Astrocyte of the spinal cord (primary cell): ENCODE results near the gene COL9A1.
"Not testable (repeated sequence)": the region's sequence is repeated elsewhere in the genome, so short reads cannot be mapped to it uniquely, and the experiment has no call there.

Experiments
- DNase-seq: peaks from one replicate; pipeline ENCODE4 v3.0.0; 2011; ENCODE audit warnings: low read depth, low spot score
- H3K4me3 ChIP-seq: 2 replicates; pipeline ENCODE4 v1.5.1; 2011; ENCODE audit warnings: low read depth, mild to moderate bottlenecking, low read length, moderate library complexity
- in situ Hi-C: cut with HindIII; loops from 2 replicates; pipeline ENCODE4 v1.10.0; 2017; ENCODE audit warnings: low sequenced_read_pairs
- TF ChIP-seq, protein P1 (sequence below): IDR thresholded peaks from 2 replicates; pipeline ENCODE4 v1.5.1; 2012; ENCODE audit warnings: low read depth, mild to moderate bottlenecking, low read length, inconsistent platforms

Gene COL9A1

DNA sequence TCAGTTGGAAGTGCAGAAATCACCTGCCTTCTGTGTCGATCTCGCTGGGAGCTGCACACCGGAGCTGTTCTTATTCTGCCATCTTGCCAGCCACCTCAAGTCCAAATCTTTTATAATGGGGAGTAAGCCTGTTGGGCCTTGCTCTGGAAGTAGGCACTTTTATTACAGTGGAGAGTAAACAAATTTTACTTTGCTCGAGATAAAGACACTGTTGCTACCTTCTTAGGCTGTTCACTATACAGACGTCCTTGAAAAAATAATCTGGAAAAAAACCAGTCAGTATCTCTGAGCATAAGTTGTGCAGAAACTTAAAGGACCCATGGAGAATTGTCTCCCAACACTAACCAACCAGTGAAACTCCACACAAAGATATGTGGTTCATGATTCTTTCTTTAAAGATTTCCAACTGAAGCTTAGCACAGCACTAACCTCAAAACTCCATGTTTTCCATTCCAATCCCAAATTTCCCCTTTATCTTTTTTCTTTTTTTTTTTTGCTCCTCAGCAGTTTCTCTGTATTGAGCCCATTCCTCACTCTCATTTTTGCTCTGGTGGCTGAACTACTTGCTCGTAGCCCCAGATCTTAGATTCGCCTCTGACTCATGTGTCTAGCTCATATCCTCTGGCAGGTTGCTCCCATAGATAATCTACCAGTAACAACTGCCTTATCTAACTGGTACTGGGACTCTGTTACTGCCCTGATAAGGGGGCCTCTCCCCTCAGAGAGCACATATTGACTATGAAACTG is 34.3 kb upstream of the COL9A1 start:
- in situ Hi-C loops: no loop called here
- H3K4me3 ChIP-seq: no peak overlapping the region
- TF ChIP-seq, protein P1, sequence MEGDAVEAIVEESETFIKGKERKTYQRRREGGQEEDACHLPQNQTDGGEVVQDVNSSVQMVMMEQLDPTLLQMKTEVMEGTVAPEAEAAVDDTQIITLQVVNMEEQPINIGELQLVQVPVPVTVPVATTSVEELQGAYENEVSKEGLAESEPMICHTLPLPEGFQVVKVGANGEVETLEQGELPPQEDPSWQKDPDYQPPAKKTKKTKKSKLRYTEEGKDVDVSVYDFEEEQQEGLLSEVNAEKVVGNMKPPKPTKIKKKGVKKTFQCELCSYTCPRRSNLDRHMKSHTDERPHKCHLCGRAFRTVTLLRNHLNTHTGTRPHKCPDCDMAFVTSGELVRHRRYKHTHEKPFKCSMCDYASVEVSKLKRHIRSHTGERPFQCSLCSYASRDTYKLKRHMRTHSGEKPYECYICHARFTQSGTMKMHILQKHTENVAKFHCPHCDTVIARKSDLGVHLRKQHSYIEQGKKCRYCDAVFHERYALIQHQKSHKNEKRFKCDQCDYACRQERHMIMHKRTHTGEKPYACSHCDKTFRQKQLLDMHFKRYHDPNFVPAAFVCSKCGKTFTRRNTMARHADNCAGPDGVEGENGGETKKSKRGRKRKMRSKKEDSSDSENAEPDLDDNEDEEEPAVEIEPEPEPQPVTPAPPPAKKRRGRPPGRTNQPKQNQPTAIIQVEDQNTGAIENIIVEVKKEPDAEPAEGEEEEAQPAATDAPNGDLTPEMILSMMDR: no peak
- no peak for DNase-seq

DNA sequence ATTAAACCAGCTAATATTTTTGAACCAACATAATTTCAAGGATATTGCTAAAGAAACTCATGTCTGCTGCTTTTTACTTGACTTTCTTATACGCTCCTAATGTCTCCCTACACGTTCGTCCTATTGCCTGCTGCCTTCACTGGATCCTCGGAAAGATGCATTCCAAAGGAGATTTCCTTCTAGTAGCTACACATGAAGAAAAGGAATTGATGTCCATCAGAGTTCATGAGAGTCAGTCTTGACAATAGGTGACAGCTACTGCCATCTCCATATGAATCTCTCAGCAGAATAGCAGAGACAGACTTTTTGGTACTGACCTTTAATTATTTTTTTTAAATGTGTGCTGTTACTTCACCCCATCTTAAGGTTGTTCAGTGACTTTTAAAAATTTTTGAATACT is 24.2 kb upstream of the COL9A1 start:
- in situ Hi-C loops: no loop called here
- TF ChIP-seq, protein P1: no peak
- DNase-seq: no peak
- no peak overlapping the region for H3K4me3 ChIP-seq

DNA sequence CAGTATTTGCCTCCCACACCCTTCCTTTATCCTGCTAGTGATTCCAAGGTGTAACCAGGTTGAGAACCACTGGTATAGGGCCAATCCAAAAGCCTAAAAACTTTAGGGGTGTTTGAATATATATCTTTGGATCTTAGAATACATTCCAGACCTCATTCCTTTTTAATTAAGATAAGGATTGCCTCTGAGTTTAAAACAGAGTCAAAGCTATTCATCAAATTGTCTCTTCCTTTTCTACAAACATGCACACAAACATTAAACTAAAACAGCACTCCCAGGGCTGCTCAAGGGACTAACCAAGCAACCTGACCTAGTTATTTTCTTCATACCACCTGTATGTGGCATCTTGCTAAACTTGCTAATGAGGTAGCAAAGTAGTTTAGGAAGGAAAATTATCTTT is 22.1 kb upstream of the COL9A1 start:
- DNase-seq: no peak
- in situ Hi-C loops: no loop called here
- TF ChIP-seq, protein P1: no peak

DNA sequence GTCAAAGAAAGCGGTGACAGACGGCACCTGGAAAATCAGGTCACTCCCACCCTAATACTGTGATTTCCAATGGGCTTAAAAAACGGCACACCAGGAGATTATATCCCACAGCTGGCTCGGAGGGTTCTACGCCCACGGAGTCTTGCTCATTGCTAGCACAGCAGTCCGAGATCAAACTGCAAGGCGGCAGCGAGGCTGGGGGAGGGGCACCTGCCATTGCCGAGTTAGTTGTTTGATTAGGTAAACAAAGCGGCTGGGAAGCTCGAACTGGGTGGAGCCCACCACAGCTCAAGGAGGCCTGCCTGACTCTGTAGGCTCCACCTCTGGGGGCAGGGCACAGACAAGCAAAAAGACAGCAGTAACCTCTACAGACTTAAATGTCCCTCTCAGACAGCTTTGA is 14.9 kb upstream of the COL9A1 start:
- in situ Hi-C loops, DNase-seq, H3K4me3 ChIP-seq: not testable (repeated sequence)

More for the DNA sequence above, 22.1 kb upstream of the COL9A1 start:
- no peak overlapping the region for H3K4me3 ChIP-seq

DNA sequence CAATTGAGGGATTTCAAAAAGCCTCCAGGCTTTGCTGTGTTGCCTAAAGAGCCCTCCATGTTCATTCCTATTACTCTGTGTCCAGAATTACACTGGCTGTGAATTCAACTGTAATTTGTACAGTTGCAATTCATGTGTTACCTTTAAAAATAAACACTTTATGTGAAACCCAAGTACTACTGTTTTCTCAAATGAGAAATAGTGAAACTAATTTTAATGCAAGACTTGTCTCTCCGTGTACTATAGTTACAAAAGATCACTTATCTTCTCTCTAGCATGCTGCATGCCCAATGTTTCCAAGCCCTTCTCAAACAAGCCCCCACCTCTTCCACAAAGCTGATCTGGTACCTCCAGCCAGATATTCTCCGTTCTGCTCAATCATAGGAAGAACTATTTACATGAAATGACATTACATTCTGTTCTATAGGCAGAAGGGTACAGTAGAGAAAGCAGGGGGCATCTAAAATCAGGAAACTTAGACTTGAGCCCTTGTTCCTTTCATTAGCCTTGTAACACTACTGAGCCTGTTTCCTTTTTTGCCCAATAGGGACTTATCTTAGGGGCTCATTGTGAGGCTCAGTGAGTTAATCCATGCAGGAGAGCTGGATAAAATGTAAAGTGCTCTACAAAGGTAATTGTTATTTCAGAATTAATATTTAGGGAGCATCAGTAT is 12.3 kb upstream of the COL9A1 start:
- in situ Hi-C loops: no loop called here
- DNase-seq: no peak
- TF ChIP-seq, protein P1: no peak
- no peak overlapping the region for H3K4me3 ChIP-seq

DNA sequence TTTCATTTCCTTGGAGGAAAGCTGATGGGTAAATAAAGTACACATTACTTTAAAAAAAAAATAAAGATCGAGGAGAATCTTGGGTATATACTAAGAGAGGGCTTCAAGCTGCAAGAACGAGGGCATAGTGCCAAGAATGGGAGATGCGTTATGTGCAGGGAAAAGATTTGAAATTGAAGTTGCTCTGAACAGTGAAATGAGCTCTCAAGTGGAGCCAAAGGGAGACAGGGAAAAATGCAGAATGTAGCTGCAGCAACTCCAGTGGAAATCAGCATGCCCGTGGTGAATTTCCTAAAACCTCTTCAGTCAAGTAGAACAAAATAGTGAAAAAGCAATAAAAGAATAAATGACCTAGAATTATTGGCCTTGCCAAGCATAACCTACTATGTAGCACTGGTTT is 11.4 kb upstream of the COL9A1 start:
- H3K4me3 ChIP-seq: no peak overlapping the region
- no peak for DNase-seq
- TF ChIP-seq, protein P1: no peak
- in situ Hi-C loops: no loop called here

DNA sequence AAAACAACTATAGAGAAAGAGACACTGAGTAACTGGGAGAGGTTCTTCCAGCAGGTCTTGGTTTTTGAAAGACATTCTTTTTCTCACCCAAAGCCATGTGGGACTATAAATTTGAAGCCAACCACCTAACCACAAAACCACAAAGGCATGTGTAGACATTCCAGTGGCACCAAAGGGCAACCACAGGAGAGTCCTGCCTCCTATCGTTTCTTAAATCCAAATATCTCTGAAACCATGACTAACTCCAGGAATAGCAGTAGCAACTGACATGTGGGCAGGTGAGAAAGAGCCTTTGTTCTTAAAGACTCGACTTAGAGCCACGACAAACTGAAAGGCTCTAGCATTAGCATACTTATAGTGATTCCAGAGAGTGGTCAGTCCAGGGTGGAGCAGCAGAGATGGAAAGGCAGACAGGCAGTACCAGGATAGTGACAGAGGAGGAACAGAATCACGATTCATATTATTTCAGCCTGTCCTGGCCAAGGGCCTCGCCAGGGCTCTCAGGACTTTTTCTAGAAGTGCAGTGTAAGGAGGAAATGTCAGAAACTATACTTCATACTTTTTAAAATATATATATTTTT is 9.4 kb upstream of the COL9A1 start:
- H3K4me3 ChIP-seq: no peak overlapping the region
- in situ Hi-C loops: no loop called here
- TF ChIP-seq, protein P1: no peak
- DNase-seq: peak; percentile 94
